Stimulated activated naive CD4-positive, alpha-beta T cell treated with Interleukin-2 at 50 U/mL for 16 hours (primary cell): ENCODE results near the gene GALR2.
"Not testable (repeated sequence)": the region's sequence is repeated elsewhere in the genome, so short reads cannot be mapped to it uniquely, and the experiment has no call there.

Source experiments
- DNase-seq: peaks from one replicate; lab custom pipeline; 2025; lab: John Stamatoyannopoulos, UW

The GALR2 gene

GRCh38 chr17:76074390-76075363 is at the start of gene GALR2:
Gene GALR2 (plus strand): TSS chr17:76074781. CDS start chr17:76074884, 103 bp downstream.
- no peak for DNase-seq

GRCh38 chr17:76025294-76025693 is 49.3 kb upstream of the GALR2 start:
- no peak for DNase-seq

GRCh38 chr17:76026714-76027158 is 47.8 kb upstream of the GALR2 start:
- no peak for DNase-seq

GRCh38 chr17:76027159-76027839 is 47.3 kb upstream of the GALR2 start, which contains the start of gene EVPL:
Gene EVPL (minus strand): TSS chr17:76027306. CDS start chr17:76027198, 108 bp downstream.
- no peak for DNase-seq

- no peak for DNase-seq
Observed at GRCh38 chr17:76032073-76032779, 42.4 kb upstream of the GALR2 start.

GRCh38 chr17:76032780-76033108 is 41.8 kb upstream of the GALR2 start:
- DNase-seq = no peak

GRCh38 chr17:76033139-76033538 is 41.4 kb upstream of the GALR2 start:
- DNase-seq = no peak

GRCh38 chr17:76034428-76035350 is 39.9 kb upstream of the GALR2 start:
- DNase-seq = no peak

GRCh38 chr17:76036497-76037261 is 37.9 kb upstream of the GALR2 start:
- no peak for DNase-seq

GRCh38 chr17:76038050-76038449 is 36.5 kb upstream of the GALR2 start:
- no peak for DNase-seq

- DNase-seq = no peak
Observed at GRCh38 chr17:76039121-76039520, 35.5 kb upstream of the GALR2 start.

GRCh38 chr17:76040376-76040775 is 34.2 kb upstream of the GALR2 start:
- no peak for DNase-seq

- not testable (repeated sequence) for DNase-seq
Observed at GRCh38 chr17:76042868-76043267, 31.7 kb upstream of the GALR2 start.

- DNase-seq = not testable (repeated sequence)
Observed at GRCh38 chr17:76044475-76045007, 30.0 kb upstream of the GALR2 start.

GRCh38 chr17:76046064-76046463 is 28.5 kb upstream of the GALR2 start:
- no peak for DNase-seq

GRCh38 chr17:76048025-76048605 is 26.5 kb upstream of the GALR2 start:
- DNase-seq = no peak

GRCh38 chr17:76048711-76049110 is 25.9 kb upstream of the GALR2 start:
- DNase-seq = no peak

GRCh38 chr17:76049239-76049638 is 25.3 kb upstream of the GALR2 start:
- DNase-seq = no peak

- DNase-seq = no peak
Observed at GRCh38 chr17:76049836-76050537, 24.6 kb upstream of the GALR2 start.
